ENCODE results near the gene COL24A1.
"Not testable (repeated sequence)": the region's sequence is repeated elsewhere in the genome, so short reads cannot be mapped to it uniquely, and the experiment has no call there.

The COL24A1 gene

DNA sequence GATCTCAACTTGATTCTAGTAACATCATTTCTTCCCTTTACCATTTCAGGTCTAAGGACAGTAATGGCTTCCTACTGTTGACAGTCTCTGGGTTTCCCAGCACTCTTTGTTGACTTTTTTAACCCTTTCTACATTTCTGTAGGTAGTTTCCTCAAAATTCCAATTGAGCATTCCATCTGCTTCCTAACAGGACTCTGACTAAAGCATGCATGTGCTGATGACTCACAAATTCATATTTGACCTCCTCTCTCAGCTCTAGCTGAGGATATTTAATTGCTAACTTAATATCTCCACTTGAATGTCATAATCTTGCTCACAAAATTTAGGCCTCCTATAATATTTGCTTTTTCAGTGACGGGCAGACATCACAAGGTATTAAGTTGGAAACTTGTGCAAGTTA, 355.1 kb downstream of the COL24A1 start:
- no peak for DNase-seq (ENCODE audit: low read depth)

DNA sequence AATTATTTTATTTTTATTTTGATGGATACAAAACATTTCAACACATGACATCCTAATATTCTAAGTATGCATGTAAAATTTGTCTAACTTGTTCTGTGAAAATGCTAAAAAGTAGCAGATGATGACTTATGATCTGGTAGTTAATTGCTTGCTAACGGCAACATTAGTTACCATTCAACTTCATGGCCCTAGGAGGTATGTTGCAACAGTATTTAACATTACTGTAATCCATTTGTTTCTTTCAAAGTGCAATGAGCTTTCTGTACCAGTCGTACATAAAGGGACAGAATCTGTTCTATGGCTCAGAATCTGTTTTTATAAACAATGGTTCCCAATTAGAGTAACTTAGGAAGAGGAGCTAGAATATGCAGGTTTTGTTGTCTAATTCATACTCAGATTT, 356.8 kb downstream of the COL24A1 start:
- DNase-seq (ENCODE audit: low read depth), result no peak

DNA sequence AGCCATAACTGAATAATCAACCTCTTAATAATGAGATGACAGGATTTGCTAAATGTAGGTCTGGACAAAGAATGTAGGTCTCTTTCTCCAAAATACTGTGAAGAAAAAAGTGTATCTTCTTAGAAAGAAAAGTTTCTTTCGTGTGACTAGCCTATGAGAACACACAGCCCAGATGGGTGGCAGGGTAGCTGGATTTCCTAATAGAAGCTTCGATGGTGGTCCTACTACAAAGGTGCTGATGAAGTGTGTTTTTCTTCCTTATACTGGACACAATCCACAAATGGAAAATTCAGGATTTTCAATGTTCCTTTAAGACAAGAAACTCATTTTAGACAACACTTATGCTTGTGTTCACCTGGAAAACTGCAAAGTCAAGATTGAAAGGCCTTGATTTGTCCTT, 358.2 kb downstream of the COL24A1 start:
- DNase-seq (ENCODE audit: low read depth), result no peak

DNA sequence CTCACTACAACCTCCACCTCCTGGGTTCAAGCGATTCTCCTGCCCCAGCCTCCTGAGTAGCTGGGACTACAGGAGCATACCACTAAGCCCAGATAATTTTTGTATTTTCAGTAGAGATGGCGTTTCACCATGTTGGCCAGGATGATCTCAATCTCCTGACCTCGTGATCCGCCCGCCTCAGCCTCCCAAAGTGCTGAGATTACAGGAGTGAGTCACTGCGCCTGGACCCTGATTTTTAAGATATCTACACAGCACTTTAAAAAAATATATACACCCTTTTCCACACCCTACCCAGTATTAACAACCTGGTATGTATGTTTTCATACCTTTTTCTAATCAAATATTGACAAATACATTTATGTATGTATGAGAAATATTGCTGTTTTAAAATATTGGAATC, 379.6 kb downstream of the COL24A1 start:
- DNase-seq (ENCODE audit: low read depth), result not testable (repeated sequence)

DNA sequence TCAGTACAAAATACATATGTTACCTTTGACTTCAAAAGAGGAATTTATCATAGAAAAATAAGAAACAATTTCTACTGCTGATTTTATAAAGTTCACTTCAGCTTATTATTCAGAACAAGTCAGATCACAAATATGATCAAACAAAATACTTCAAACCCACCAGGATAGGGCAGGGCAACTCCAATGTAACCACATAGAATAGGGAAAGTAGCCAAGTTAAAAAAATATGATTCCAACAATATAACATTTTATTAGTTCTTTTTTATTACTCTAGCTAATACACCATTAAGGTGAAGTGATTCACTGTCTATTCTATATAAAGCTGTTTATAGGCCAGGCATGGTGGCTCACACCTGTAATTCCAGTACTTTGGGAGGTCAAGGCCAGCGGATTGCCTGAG, 393.8 kb downstream of the COL24A1 start:
- DNase-seq (ENCODE audit: low read depth), result no peak

- DNase-seq (ENCODE audit: low read depth), result no peak
Measured at GRCh38 chr1:85756864-85757263, 399.7 kb downstream of the COL24A1 start.

DNA sequence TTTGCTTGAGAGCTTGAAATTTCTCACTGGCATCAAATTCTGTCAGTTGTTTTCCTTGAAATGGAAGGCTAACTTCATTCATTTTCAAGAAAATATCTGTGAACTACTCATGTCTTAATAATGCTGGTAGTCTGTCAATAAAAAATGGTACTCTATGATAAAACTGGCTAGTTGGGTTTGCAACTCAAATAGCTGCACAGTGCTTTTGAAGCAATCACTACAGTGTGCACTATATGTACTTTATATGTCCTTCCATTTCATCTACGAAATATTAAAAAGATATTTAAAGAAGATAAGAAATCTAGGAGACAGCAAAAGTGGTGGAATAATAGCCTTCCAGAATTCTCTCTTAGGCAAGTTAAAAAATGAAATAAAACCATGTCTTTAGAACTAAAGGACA, 408.5 kb downstream of the COL24A1 start:
- no peak for DNase-seq (ENCODE audit: low read depth)

DNA sequence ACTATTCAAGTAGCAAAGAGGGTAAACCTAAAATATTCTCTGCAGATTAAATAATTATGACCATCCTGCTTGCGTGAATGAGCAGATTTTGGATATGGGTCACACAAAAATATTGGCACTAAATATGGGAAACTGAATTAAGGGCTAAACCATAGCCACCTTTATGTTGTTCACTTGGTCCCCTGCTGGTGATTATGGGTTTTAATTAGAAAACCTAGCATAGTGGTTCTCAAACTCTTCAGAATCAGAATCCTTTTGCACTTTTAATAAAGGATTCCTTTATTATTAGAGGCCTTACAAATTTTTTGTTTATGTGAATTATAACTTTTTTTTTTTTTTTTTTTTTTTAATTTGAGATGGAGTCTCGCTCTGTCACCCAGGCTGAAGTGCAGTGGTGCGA, 409.8 kb downstream of the COL24A1 start:
- no peak for DNase-seq (ENCODE audit: low read depth)

GRCh38 chr1:85743814-85744213, 412.8 kb downstream of the COL24A1 start:
- DNase-seq (ENCODE audit: low read depth), result no peak

GRCh38 chr1:85734931-85735330, 421.6 kb downstream of the COL24A1 start:
- DNase-seq (ENCODE audit: low read depth), result no peak

DNA sequence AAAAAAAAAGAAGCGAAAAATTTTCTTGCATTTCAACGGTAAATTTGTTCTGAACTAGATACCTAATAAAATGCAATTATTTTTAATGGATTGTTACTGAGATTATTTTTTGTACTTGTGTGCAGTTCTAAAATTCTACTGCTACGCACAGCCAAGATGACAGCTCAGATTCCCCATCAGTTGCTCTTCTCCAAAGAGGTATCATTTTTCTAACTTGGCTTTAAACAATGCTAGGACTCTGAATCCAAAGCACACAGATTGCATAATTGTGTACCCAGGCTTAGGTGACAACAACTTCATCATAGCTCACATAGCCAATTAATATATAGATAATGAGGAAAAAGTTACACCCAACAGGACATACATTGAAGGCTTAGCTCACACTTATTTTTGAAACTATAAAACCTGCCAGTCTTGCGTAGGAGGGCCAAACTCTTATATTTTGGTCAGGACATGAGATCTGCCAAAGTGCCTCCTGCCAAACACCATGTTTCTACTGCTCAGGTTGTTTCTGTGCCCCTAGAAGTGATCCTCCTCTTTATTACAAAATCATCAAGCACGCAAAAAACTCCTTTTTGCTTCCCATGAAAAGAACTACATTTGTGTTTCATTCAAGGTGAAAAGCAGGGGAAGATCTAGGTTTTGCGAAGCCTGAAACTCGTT, 437.8 kb downstream of the COL24A1 start:
- no peak for DNase-seq (ENCODE audit: low read depth)

- not testable (repeated sequence) for DNase-seq (ENCODE audit: low read depth)
Measured at GRCh38 chr1:85714418-85715114, 442.0 kb downstream of the COL24A1 start.

- DNase-seq (ENCODE audit: low read depth), result no peak
Measured at GRCh38 chr1:85708829-85709227, 447.7 kb downstream of the COL24A1 start.

GRCh38 chr1:85707990-85708828, 448.4 kb downstream of the COL24A1 start, which contains the start of gene ZNHIT6:
ZNHIT6 (minus strand) TSS chr1:85708433; CDS start chr1:85708284, 149 bp downstream.
- peak; percentile 82 for DNase-seq (ENCODE audit: low read depth)

DNA sequence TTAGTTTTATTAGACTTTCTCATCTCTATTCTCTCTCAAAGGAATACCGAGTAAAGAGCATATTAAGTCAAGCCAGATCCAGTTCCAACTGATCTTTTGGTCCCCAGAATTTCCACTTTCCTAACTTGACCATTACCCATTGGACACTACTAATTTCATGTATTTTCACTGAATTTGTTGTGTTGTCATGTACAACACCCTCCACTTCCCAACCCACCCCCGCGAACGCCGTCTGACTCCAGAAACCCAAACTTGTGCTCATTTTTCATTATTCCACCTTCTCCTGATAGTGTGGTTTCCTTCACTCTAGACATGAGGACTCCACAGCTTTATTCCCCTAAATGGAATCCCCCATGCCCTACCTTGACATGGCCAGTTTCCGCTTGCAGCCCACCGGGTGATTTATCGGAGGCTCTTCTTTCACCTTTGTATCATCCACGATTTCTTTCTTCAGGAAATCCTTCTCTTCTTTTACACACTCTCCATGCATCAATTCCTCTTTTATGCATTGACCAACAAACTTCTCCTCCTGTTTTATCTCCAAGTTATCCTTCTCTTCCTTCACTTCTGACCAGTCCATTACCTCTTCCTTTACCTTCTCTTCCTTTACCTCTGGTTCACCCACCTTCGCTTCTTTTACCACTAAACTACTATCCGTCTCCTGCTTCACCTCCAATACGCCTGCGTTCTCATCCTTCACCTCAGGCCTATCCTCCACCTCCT, 449.1 kb downstream of the COL24A1 start:
- DNase-seq (ENCODE audit: low read depth), result no peak

GRCh38 chr1:85705940-85706339, 450.6 kb downstream of the COL24A1 start:
- DNase-seq (ENCODE audit: low read depth), result no peak

GRCh38 chr1:85700422-85700821, 456.1 kb downstream of the COL24A1 start:
- no peak for DNase-seq (ENCODE audit: low read depth)

DNA sequence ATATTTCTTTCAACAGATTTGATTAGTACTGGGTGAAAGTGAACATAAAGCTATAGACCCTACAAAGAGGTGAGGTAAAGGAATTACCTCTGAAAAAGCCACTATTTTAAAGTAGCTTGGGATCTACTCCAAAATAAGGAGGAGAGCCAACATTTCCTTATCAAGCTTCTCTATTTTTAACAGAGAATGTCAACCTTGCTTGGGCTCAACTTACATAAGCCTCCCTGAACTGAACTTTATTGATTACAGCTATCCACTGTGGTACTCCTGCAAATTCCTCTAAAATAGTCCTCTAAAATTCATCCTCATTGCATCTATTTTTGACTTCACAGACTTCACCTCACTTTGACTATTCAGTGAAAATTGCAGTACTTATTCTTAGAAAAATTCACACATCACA, 458.7 kb downstream of the COL24A1 start:
- DNase-seq (ENCODE audit: low read depth), result no peak

DNA sequence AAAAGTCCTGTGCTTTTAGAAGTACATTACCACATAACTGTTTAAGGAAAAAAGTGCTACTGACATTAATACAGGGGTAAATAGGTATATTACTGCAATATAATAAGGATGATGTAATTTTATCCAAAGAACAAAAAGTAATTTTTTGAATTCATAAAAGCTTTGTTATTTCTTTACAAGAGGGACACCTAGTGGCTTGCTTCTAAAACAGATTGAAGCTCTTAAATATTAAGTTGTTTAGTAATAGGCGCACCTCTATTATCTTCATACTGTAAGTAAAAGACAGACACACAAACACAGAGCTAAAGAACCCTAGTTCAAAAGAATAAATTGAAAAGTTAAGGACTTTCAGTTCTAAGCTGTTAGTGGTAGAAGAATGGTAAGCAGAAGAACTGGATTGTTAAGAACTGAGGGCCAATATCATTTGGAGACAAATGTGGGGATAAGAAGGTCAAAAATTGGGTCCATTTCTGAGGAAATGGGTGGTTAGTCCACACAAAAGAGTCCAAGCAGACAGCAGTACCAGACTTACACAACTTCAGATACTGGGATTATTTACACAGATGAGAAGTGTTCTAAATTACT, 463.8 kb downstream of the COL24A1 start:
- DNase-seq (ENCODE audit: low read depth), result no peak

- no peak for DNase-seq (ENCODE audit: low read depth)
Measured at GRCh38 chr1:85689775-85690404, 466.7 kb downstream of the COL24A1 start.

DNA sequence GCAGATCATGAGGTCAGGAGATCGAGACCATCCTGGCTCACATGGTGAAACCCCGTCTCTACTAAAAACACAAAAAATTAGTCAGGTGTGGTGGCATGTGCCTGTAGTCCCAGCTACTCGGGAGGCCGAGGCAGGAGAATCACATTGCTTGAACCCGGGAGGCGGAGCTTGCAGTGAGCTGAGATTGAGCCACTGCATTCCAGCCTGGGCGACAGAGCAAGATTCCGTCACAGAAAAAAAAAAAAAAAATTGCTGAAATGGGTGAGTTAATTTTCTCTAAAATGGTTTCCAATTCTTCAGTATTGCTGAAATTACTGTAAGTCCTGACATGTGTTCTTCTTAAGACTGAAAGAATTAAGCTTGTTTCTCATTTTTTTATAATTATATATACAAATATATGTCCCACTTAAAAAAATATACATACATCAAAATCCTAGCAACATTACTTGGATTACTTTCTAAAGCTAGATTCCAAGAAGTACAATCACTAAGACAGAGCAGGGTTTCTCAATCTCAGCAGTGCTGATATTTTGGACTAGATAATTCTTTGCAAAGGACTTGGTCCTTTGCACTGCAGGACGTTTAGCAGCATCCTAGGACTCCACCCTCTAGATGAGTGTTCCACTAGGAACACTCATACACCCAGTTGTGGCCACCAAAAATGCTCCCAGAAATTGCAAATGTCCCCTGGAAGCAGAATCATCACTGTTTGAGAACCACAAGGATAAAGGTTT, 473.1 kb downstream of the COL24A1 start:
- DNase-seq (ENCODE audit: low read depth), result no peak
